Measurements from ENCODE around the gene PRKCH. TPM values are rescaled to one million over a fixed set of nuclear protein-coding genes. Genes with fewer than 3 reads are reported as not detected.

The PRKCH gene
- total RNA-seq, 1 experiment from 2014 or later: 5.2 TPM

- TF ChIP-seq CTCF (conservative IDR thresholded peaks at IDR 0.05): no peak
- Histone ChIP-seq H2BK15ac (ENCODE audit: low read depth, low read length) (no peak overlapping the region), H3K4ac (ENCODE audit: low read depth, low read length) (no peak overlapping the region), H3K23me2 (ENCODE audit: insufficient read length, low read depth, low read length, poor library complexity, severe bottlenecking) (no peaks in the 10 kb centered on the region), H3K4me1 (ENCODE audit: insufficient read depth, low read length) (no peaks in the 10 kb centered on the region), H3K79me1 (ENCODE audit: insufficient read depth, low read depth, low read length, poor library complexity, severe bottlenecking) (no peaks in the 10 kb centered on the region), H3K18ac (ENCODE audit: insufficient read length, low read depth, low read length) (no peak overlapping the region), H2AK5ac (ENCODE audit: insufficient read length, low read length) (no peak overlapping the region), H3K27me3 (ENCODE audit: insufficient read depth, low read length) (no peaks in the 10 kb centered on the region), H3T11ph (ENCODE audit: low read length) (no peak overlapping the region), H3K9ac (ENCODE audit: extremely low read depth, insufficient read length, low read length) (no peak overlapping the region), H2BK120ac (ENCODE audit: low read depth, low read length, poor library complexity, severe bottlenecking) (no peak overlapping the region), H4K91ac (ENCODE audit: insufficient read length, low read depth, low read length) (no peak overlapping the region), H3K27ac (ENCODE audit: insufficient read length, low read depth, low read length) (no peak overlapping the region), H2BK20ac (ENCODE audit: low read depth, low read length, poor library complexity, severe bottlenecking) (no peak overlapping the region), H3K79me2 (ENCODE audit: insufficient read depth, low read length) (no peaks in the 10 kb centered on the region), H2AFZ (ENCODE audit: low read length) (no peak overlapping the region), H3K56ac (ENCODE audit: insufficient read length, low read depth, low read length) (no peak overlapping the region), H2BK5ac (ENCODE audit: insufficient read length, low read length) (no peak overlapping the region), H2BK12ac (ENCODE audit: insufficient read length, low read depth, low read length) (no peak overlapping the region), H3K9me3 (ENCODE audit: control insufficient read depth, low read depth, low read length) (no peaks in the 10 kb centered on the region), H4K5ac (ENCODE audit: insufficient read length, low read depth, low read length) (no peak overlapping the region), H3K4me2 (ENCODE audit: insufficient read depth, insufficient read length, low read length) (no peak overlapping the region), H4K20me1 (ENCODE audit: control insufficient read depth, insufficient read depth, insufficient read length) (no peaks in the 10 kb centered on the region), H4K8ac (replicated peaks; ENCODE audit: insufficient read length, low read depth, low read length) (no peak overlapping the region), H3K23ac (ENCODE audit: insufficient read length, low read depth, low read length) (no peak overlapping the region), H3K14ac (ENCODE audit: insufficient read depth, low read length) (no peak overlapping the region)
- no CpG with 5 or more reads among the region's 2 CpGs for WGBS (ENCODE audit: extremely low coverage, insufficient read length, low lambda C conversion rate)
- H3K4me3 Mint-ChIP-seq: no peak overlapping the region
- no peaks in the 10 kb centered on the region; the same call in 1 of the 2 replicates for H3K27me3 Mint-ChIP-seq (ENCODE audit: low read depth)
- no peaks in the 10 kb centered on the region for H3K9me3 Mint-ChIP-seq
- no peaks in the 10 kb centered on the region for H3K4me1 Mint-ChIP-seq
- no peak overlapping the region; a peak in 1 of 7 replicates for H3K27ac Mint-ChIP-seq
- no peaks in the 10 kb centered on the region for H3K36me3 Mint-ChIP-seq (ENCODE audit: insufficient read depth in 1 of 3, low read depth in 3 of 3)
- DNase-seq: no peak
Measured at GRCh38 chr14:61398221-61398620, 76.8 kb downstream of the PRKCH start.
